Embryonic facial prominence (tissue), 1 donor: ENCODE data around the gene ZSCAN5A.
"Not testable (repeated sequence)": the region's sequence is repeated elsewhere in the genome, so short reads cannot be mapped to it uniquely, and the experiment has no call there.

Experiments
- DNase-seq: peaks from one replicate; pipeline ENCODE4 v3.0.0-alpha.2; 2016; ENCODE audit errors: extremely low spot score

ZSCAN5A gene

DNA sequence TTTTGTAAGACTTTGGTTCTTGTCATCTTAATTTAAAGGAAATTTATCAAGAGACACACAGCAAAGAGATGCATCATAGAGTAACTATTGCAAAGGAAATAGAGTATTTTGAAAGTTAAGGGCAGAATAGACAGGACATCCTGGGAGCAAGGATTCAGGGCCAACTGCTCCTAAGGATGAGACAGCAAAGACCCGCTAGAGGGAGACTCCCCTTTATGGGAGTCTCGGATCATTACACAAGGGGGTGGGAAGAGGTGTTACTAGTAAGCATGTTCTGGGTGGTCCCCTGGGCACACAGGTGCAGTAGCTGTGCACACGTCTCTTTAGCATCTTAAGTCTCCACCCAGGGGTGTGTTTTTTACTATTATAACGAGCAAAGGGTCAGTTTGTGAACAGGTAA is 102.9 kb downstream of the ZSCAN5A start:
- no peak for DNase-seq

DNA sequence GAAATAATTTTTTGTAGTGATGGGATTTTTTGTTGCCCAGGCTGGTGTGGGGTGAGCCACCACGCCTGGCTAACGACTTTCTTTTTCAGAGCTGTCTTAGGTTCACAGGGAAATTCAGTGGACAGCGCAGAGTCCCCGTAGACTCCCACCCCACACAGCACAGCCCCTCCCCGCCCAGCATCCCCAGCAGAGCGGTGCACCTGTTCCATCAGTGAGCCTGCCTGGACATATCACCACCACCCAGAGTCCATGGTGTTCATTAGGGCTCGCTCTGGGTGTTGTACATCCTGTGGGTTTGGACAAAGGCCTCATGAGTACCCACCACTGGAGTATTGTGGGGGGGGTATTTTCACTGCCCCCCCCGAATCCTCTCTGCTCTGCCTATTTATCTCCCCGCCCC is 104.6 kb downstream of the ZSCAN5A start:
- not testable (repeated sequence) for DNase-seq

DNA sequence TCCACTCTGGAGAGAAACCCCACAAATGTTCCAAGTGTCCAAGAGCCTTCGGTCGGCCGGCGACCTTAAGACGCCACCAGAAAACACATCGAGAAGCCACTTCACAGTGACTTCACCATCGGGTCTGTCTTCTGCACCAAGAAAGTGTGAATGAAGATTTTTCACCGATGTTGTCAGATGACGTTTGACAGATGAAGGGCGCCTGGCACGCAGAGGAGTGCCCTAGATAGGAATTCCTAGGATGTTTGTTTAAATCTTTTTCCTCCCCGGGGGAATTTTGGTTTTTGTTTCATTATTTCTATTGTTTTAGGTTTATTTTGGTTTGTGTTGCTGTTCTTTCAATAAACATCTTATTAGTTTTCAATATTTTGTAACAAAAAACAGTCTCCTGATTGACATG is 105.5 kb downstream of the ZSCAN5A start:
- DNase-seq = no peak

- not testable (repeated sequence) for DNase-seq
These were observed 107.1 kb downstream of the ZSCAN5A start for GRCh38 chr19:56207581-56207980.

GRCh38 chr19:56201973-56202372 is 112.7 kb downstream of the ZSCAN5A start, which contains the start of gene ZSCAN5C:
Gene ZSCAN5C, plus strand, starts transcription at chr19:56202273. Its CDS starts 3,641 bp downstream, at chr19:56205914.
- DNase-seq = no peak

GRCh38 chr19:56199687-56200086 is 115.0 kb downstream of the ZSCAN5A start:
- no peak for DNase-seq

DNA sequence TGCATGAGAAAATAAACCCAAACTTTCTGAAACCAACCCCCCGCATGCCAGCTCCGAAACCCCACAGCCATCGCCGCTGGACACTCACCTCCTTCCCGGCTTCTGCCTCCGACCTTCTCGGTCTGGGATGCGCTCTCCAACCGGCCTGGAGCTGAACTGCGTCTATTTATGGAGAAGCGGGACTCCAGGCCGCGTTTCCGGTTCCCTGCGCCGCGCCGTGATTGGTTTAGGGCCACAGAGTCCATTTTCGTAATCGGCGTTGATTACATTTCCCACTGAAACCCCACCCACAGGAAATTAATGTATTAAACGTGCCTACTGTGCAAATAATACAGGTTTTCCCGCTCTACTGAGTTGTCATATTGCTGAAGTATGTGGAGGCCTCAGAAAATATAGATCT is 117.0 kb downstream of the ZSCAN5A start, which contains the start of gene ZSCAN5B:
Gene ZSCAN5B, minus strand, starts transcription at position 138 of the 400 bp plus-strand sequence. CDS start 4,731 bp downstream, outside the sequence.
- not testable (repeated sequence) for DNase-seq

GRCh38 chr19:56193981-56194640 is 120.5 kb downstream of the ZSCAN5A start:
- no peak for DNase-seq

- no peak for DNase-seq
These were observed 122.9 kb downstream of the ZSCAN5A start for GRCh38 chr19:56191711-56192110.

- DNase-seq = no peak
These were observed 123.5 kb downstream of the ZSCAN5A start for GRCh38 chr19:56191115-56191514.

DNA sequence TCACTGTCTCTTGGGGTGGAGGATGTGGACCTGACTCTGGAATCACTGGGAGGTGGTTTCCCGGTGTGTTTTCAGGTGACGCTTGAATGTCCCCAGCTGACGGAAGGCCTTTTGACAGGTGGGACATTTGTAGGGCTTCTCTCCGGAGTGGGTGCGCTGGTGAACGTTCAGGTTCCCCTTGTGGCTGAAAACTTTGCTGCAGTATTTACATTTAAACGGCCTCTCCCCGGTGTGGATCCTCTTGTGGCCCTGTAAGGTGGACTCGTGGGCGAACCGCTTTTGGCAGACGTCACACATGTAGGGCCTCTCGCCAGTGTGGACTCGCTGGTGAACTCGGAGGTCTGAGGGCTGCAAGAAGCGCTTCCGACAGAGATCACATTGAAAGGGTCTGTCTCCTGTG is 124.9 kb downstream of the ZSCAN5A start:
- DNase-seq = no peak

DNA sequence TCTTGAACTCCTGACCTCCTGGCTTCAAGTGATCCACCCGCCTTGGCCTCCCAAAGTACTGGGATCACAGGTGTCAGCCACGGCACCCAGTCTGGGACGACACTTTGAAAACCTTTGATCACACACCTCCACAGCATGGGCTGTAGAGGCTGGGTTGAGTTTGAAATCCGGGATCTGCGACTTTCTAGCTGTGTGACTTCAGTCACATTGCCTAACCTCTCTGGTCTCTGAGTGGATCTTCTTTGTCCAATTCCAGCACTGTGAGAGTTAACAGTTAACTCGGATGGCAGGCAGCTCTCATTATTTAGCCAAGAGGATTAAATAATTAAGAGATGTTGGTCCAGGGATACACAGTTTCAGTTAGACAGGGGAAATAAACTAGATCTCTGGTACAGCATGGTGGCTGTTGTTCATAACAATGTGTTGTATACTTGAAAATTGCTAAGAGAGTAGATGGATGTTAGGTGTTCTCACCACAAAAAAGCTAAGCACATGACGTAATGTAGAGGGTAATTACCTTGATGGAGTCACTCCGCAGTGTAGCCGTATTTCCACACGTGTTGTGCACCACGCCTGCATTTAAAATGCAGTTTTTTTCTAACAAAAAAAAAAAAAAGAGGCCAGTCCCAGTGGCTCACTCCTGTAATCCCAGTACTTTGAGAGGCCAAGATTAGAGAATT is 136.9 kb downstream of the ZSCAN5A start:
- DNase-seq = no peak

DNA sequence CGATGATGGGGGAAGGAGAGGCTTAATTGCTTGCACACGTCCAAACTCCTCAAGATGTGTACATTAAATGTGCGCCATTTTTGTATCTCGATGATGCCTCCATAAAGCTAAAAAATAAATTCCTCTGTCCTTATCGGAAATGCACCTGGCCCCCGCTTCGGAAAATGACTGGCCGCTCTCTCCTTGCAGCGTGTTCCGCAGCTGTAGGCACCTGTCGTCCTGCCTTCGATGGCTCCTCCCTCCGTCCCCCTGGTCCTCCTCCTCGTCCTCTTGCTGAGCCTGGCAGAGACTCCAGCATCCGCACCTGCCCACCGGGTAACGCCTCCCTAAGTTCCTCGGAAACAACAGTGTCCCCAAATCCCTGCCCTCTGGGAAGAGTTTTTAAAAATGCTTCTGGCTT is 137.8 kb downstream of the ZSCAN5A start:
- no peak for DNase-seq

DNA sequence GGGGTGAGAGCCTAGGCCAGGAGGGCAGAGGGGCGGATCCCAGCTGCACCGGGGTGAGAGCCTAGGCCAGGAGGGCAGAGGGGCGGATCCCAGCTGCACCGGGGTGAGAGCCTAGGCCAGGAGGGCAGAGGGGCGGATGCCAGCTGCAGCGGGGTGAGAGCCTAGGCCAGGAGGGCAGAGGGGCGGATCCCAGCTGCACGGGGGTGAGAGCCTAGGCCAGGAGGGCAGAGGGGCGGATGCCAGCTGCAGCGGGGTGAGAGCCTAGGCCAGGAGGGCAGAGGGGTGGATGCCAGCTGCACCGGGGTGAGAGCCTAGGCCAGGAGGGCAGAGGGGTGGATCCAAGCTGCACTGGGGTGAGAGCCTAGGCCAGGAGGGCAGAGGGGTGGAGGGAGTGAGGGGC is 138.3 kb downstream of the ZSCAN5A start:
- not testable (repeated sequence) for DNase-seq

DNA sequence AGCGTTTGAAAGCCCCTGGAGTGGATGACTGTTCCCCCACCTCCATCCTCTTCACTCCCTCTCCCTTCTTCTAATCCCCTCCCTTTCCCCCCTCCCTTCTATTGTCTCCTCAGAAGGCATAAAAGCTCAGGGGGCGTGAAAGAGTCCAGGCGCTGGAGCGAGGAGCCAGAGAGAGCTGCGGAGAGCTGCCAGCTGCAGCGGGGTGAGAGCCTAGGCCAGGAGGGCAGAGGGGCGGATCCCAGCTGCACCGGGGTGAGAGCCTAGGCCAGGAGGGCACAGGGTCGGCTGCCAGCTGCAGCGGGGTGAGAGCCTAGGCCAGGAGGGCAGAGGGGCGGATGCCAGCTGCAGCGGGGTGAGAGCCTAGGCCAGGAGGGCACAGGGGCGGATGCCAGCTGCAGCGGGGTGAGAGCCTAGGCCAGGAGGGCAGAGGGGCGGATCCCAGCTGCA is 138.8 kb downstream of the ZSCAN5A start, which contains the start of gene GALP:
Gene GALP, plus strand, starts transcription at position 148 of the 447 bp plus-strand sequence. CDS start 1,101 bp downstream, outside the sequence.
- not testable (repeated sequence) for DNase-seq

DNA sequence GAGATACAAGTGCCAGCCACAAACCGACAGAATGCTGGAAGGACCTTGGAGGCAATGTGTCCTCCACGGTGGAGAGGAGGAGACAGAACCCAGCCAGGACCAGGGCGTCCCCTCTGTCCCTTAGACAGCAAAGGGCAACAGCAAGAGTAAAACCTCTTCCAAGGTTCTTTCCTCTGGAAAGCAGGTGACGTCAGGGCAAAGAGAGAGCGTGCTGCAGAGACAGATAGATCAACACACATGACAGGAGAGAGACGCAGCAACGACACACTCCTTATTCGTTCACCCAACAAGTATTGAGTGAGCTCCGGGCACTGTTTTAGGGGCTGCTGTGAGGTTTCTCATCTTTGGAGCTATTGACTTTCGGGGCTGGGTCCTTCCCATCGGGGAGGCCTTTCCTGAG is 140.1 kb downstream of the ZSCAN5A start:
- no peak for DNase-seq

- DNase-seq = no peak
These were observed 140.6 kb downstream of the ZSCAN5A start for GRCh38 chr19:56174086-56174485.
